Keratinocyte (primary cell): Measurements from ENCODE around the gene CALY. TPM values are rescaled to one million over a fixed set of nuclear protein-coding genes. Genes with fewer than 3 reads are reported as not detected.

Experiments used
- DNase-seq: peaks from one replicate; pipeline ENCODE4 v3.0.0-alpha.2; 2011; ENCODE audit warnings: low read depth, missing footprints, low spot score
- FAIRE-seq: peaks from 2 replicates; lab custom pipeline; 2011; peaks lifted over from hg19 to GRCh38; lab: Jason Lieb, UNC
- H2AFZ ChIP-seq: 2 replicates; pipeline ENCODE4 v1.6.0; 2012; ENCODE audit warnings: low read length, control low read depth, inconsistent platforms; ENCODE audit not compliant: control insufficient read depth
- H3K27ac ChIP-seq: 2 replicates; pipeline ENCODE4 v1.5.1; 2011; ENCODE audit warnings: low read length; ENCODE audit not compliant: control insufficient read depth, insufficient read depth
- H3K27me3 ChIP-seq: 3 replicates; pipeline ENCODE4 v1.6.0; 2011; ENCODE audit warnings: low read length; ENCODE audit not compliant: control insufficient read depth, insufficient read depth; ENCODE audit errors: extremely low read depth
- H3K36me3 ChIP-seq, 2 experiments: 2 replicates in 1 of 2; 3 replicates in 1 of 2; pipeline ENCODE4 v1.5.1; 2011; ENCODE audit warnings: low read length in 2 of 2, mild to moderate bottlenecking in 1 of 2; ENCODE audit not compliant: control insufficient read depth in 2 of 2, insufficient read depth in 2 of 2; ENCODE audit errors: extremely low read depth in 1 of 2
- H3K4me1 ChIP-seq: 3 replicates; pipeline ENCODE4 v1.5.1; 2011; ENCODE audit warnings: low read length; ENCODE audit not compliant: control insufficient read depth, insufficient read depth; ENCODE audit errors: extremely low read depth
- H3K4me2 ChIP-seq: 3 replicates; pipeline ENCODE4 v1.6.0; 2011; ENCODE audit warnings: low read depth, low read length; ENCODE audit not compliant: control insufficient read depth, insufficient read depth; ENCODE audit errors: extremely low read depth
- H3K4me3 ChIP-seq, 3 experiments: fragments of 200-600 bp in 1 of 3; sonication (generic) in 1 of 3; 2 replicates in 2 of 3; 3 replicates in 1 of 3; pipeline ENCODE4 v1.5.1; 2011 to 2016; ENCODE audit warnings: low read length in 3 of 3, mild to moderate bottlenecking in 3 of 3, control low read depth in 2 of 3, inconsistent platforms in 1 of 3, low read depth in 1 of 3, mixed read lengths in 1 of 3, mixed run types in 1 of 3, moderate library complexity in 1 of 3; ENCODE audit not compliant: control insufficient read depth in 2 of 3, insufficient read depth in 2 of 3; ENCODE audit errors: extremely low read depth in 1 of 3
- H3K79me2 ChIP-seq: 2 replicates; pipeline ENCODE4 v1.6.0; 2012; ENCODE audit warnings: low read length; ENCODE audit not compliant: control insufficient read depth, insufficient read depth
- H3K9ac ChIP-seq: 3 replicates; pipeline ENCODE4 v1.6.0; 2011; ENCODE audit warnings: low read length; ENCODE audit not compliant: control insufficient read depth, insufficient read depth; ENCODE audit errors: extremely low read depth
- H3K9me1 ChIP-seq: 3 replicates; pipeline ENCODE4 v1.6.0; 2011; ENCODE audit warnings: low read length; ENCODE audit not compliant: control insufficient read depth, insufficient read depth; ENCODE audit errors: extremely low read depth
- H3K9me3 ChIP-seq: 2 replicates; pipeline ENCODE4 v1.5.1; 2012; ENCODE audit warnings: low read depth, low read length; ENCODE audit not compliant: control insufficient read depth
- H4K20me1 ChIP-seq: 3 replicates; pipeline ENCODE4 v1.6.0; 2011; ENCODE audit warnings: low read length; ENCODE audit not compliant: control insufficient read depth, insufficient read depth; ENCODE audit errors: extremely low read depth
- CTCF ChIP-seq, 3 experiments: IDR thresholded peaks in 1 of 3; conservative IDR thresholded peaks in 1 of 3; optimal IDR thresholded peaks in 1 of 3; 2 replicates in 2 of 3; 3 replicates in 1 of 3; pipeline versions ENCODE3 to v1.5.1; 2011; ENCODE audit warnings: low read length in 3 of 3, mild to moderate bottlenecking in 3 of 3, moderate library complexity in 2 of 3, control low read depth in 1 of 3, inconsistent platforms in 1 of 3; ENCODE audit not compliant: insufficient read depth in 2 of 3; ENCODE audit errors: extremely low read depth in 1 of 3
- EZH2 ChIP-seq: IDR thresholded peaks from one replicate; pipeline ENCODE4 v1.6.1; 2012; ENCODE audit warnings: inconsistent platforms, mild to moderate bottlenecking, low read length, moderate library complexity
- dilution Hi-C: fragments of 300-500 bp; cut with MboI; formaldehyde crosslinking; loops from one replicate; pipeline ENCODE4 v1.7.0; 2020; ENCODE audit warnings: low sequenced_read_pairs; ENCODE audit not compliant: extremely low pct_ligation_motif_present
- polyA plus RNA-seq, 5 experiments: library from polyadenylated mRNA; depleted of rRNA in 3 of 5; stranded (reverse) in 3 of 5; stranded (forward) in 1 of 5; unstranded in 1 of 5; fragments of >200 nt; gene quantifications; 1 replicate in 1 of 5; 2 replicates in 3 of 5; 3 replicates in 1 of 5; pipeline versions ENCODE4 v1.2.1 to v1.2.3, GENCODE V29; 2011 to 2012; ENCODE audit warnings: missing spikeins in 2 of 5, low read depth in 1 of 5, low replicate concordance in 1 of 5

Gene CALY
- polyA plus RNA-seq, 1 donor (not counting 4 experiments of a cell fraction or from before 2014, with no cell fraction given) = not detected

- no peak for TF ChIP-seq EZH2
- no peak for TF ChIP-seq CTCF (optimal IDR thresholded peaks at IDR 0.05 in 1 of 3, IDR thresholded peaks at IDR 0.05 in 1 of 3, conservative IDR thresholded peaks at IDR 0.05 in 1 of 3; ENCODE audit: extremely low read depth in 1 of 3, insufficient read depth in 2 of 3, low read length in 3 of 3)
- no peaks in the 10 kb centered on the region for H3K9me3 ChIP-seq
- peaks cover 16% of the 10 kb centered on the region for H3K4me1 ChIP-seq
- no peaks in the 10 kb centered on the region for H3K79me2 ChIP-seq
- H2AFZ ChIP-seq = no peak overlapping the region
- H3K4me3 ChIP-seq = no peak overlapping the region
- H3K9me1 ChIP-seq = peaks cover 2% of the 10 kb centered on the region
- no peaks in the 10 kb centered on the region for H4K20me1 ChIP-seq
- H3K4me2 ChIP-seq = no peak overlapping the region
- H3K27me3 ChIP-seq = no peaks in the 10 kb centered on the region
- H3K9ac ChIP-seq = no peak overlapping the region
- no peak overlapping the region for H3K27ac ChIP-seq
- dilution Hi-C loops = no loop called here
- FAIRE-seq = no peak
- DNase-seq = no peak
- peaks cover 27 to 42% of the 10 kb centered on the region in 2 experiments for H3K36me3 ChIP-seq
Measured at GRCh38 chr10:133295426-133296320, 41.0 kb downstream of the CALY start.

GRCh38 chr10:133294189-133294588, 42.5 kb downstream of the CALY start:
- H3K27ac ChIP-seq = no peak overlapping the region
- no peaks in the 10 kb centered on the region for H3K9me3 ChIP-seq
- H3K4me3 ChIP-seq = no peak overlapping the region
- H3K9me1 ChIP-seq = peaks cover 2% of the 10 kb centered on the region
- H3K27me3 ChIP-seq = no peaks in the 10 kb centered on the region
- no peak overlapping the region for H2AFZ ChIP-seq
- no peaks in the 10 kb centered on the region for H3K79me2 ChIP-seq
- H3K9ac ChIP-seq = no peak overlapping the region
- H4K20me1 ChIP-seq = no peaks in the 10 kb centered on the region
- TF ChIP-seq EZH2 = no peak
- no peak for TF ChIP-seq CTCF (optimal IDR thresholded peaks at IDR 0.05 in 1 of 3, IDR thresholded peaks at IDR 0.05 in 1 of 3, conservative IDR thresholded peaks at IDR 0.05 in 1 of 3; ENCODE audit: extremely low read depth in 1 of 3, insufficient read depth in 2 of 3, low read length in 3 of 3)
- no peak for FAIRE-seq
- DNase-seq = no peak
- no peak overlapping the region for H3K4me2 ChIP-seq
- peaks cover 27 to 39% of the 10 kb centered on the region in 2 experiments for H3K36me3 ChIP-seq
- dilution Hi-C loops = no loop called here
- peaks cover 16% of the 10 kb centered on the region for H3K4me1 ChIP-seq
